Retinal pigment epithelial cell (primary cell): ENCODE results near the gene USP4.

Source experiments
- DNase-seq: peaks from one replicate; pipeline ENCODE4 v3.0.0-alpha.2; 2010; ENCODE audit warnings: low read depth
- H3K4me3 ChIP-seq: 2 replicates; pipeline ENCODE4 v1.5.1; 2011; ENCODE audit warnings: mild to moderate bottlenecking, low read length, control low read depth, moderate library complexity
- CTCF ChIP-seq: conservative IDR thresholded peaks from 2 replicates; pipeline ENCODE4 v1.5.1; 2011; ENCODE audit warnings: low read depth, low read length, control low read depth, inconsistent platforms

The USP4 gene

GRCh38 chr3:49311283-49311682 lies 28.6 kb downstream of the USP4 start:
- no peak for DNase-seq
- TF ChIP-seq CTCF, result no peak
- H3K4me3 ChIP-seq, result no peak overlapping the region

- DNase-seq, result no peak
- no peak overlapping the region for H3K4me3 ChIP-seq
- no peak for TF ChIP-seq CTCF
These were observed 29.2 kb downstream of the USP4 start for GRCh38 chr3:49310677-49311076.

- no peak overlapping the region for H3K4me3 ChIP-seq
- no peak for DNase-seq
- TF ChIP-seq CTCF, result no peak
These were observed 34.2 kb downstream of the USP4 start for GRCh38 chr3:49305608-49306007.

- no peak for TF ChIP-seq CTCF
- H3K4me3 ChIP-seq, result no peak overlapping the region
- no peak for DNase-seq
These were observed 37.2 kb downstream of the USP4 start for GRCh38 chr3:49302613-49303012.

- TF ChIP-seq CTCF, result no peak
- no peak for DNase-seq
- no peak overlapping the region for H3K4me3 ChIP-seq
These were observed 39.3 kb downstream of the USP4 start for GRCh38 chr3:49300595-49300994.

GRCh38 chr3:49298511-49298910 lies 41.3 kb downstream of the USP4 start:
- H3K4me3 ChIP-seq, result no peak overlapping the region
- DNase-seq, result no peak
- no peak for TF ChIP-seq CTCF

GRCh38 chr3:49296781-49297411 lies 43.0 kb downstream of the USP4 start:
- no peak overlapping the region for H3K4me3 ChIP-seq
- DNase-seq, result no peak
- TF ChIP-seq CTCF, result no peak
